Stimulated activated CD8-positive, alpha-beta memory T cell treated with anti-CD3 and anti-CD28 coated beads, Interleukin-7, amount 100 ng/mL, for 48 hours (primary cell): Measurements from ENCODE around the gene AFAP1.

Experiments used
- DNase-seq, 2 donors: peaks; one replicate each; pipeline ENCODE4 v3.0.0-alpha.2; 2020; ENCODE audit warnings: low read depth in 1 of 2; ENCODE audit errors: extremely low read depth in 1 of 2

Gene AFAP1

GRCh38 chr4:7939377-7940108 is at the start of gene AFAP1:
AFAP1 (minus strand) TSS chr4:7939861; CDS start chr4:7872078, 67,783 bp downstream.
- DNase-seq: peak; percentile 75 to 77

GRCh38 chr4:7988437-7988836 is 48.8 kb upstream of the AFAP1 start:
- no peak for DNase-seq

GRCh38 chr4:7987148-7987989 is 47.7 kb upstream of the AFAP1 start:
- peak; percentile 44 to 57 for DNase-seq

- DNase-seq: no peak
Observed at GRCh38 chr4:7985891-7986441, 46.3 kb upstream of the AFAP1 start.

- no peak for DNase-seq
Observed at GRCh38 chr4:7985072-7985471, 45.4 kb upstream of the AFAP1 start.

GRCh38 chr4:7984286-7984925 is 44.7 kb upstream of the AFAP1 start:
- no peak for DNase-seq

- DNase-seq: no peak
Observed at GRCh38 chr4:7983296-7983695, 43.6 kb upstream of the AFAP1 start.

- no peak for DNase-seq
Observed at GRCh38 chr4:7981738-7982394, 42.2 kb upstream of the AFAP1 start.

GRCh38 chr4:7980036-7980435 is 40.4 kb upstream of the AFAP1 start:
- no peak for DNase-seq

GRCh38 chr4:7979652-7979968 is 39.9 kb upstream of the AFAP1 start:
- DNase-seq: no peak

- DNase-seq: no peak
Observed at GRCh38 chr4:7978907-7979651, 39.4 kb upstream of the AFAP1 start.

GRCh38 chr4:7978489-7978888 is 38.8 kb upstream of the AFAP1 start:
- DNase-seq: no peak

GRCh38 chr4:7976634-7977033 is 37.0 kb upstream of the AFAP1 start:
- DNase-seq: no peak

- DNase-seq: no peak
Observed at GRCh38 chr4:7976025-7976424, 36.4 kb upstream of the AFAP1 start.

- DNase-seq: no peak
Observed at GRCh38 chr4:7974425-7974824, 34.8 kb upstream of the AFAP1 start.

- no peak for DNase-seq
Observed at GRCh38 chr4:7973545-7973981, 33.9 kb upstream of the AFAP1 start.

- no peak for DNase-seq
Observed at GRCh38 chr4:7971881-7972500, 32.3 kb upstream of the AFAP1 start.

- DNase-seq: no peak
Observed at GRCh38 chr4:7971159-7971631, 31.5 kb upstream of the AFAP1 start.

- DNase-seq: no peak
Observed at GRCh38 chr4:7970361-7970946, 30.8 kb upstream of the AFAP1 start.
